GM19025 (cell line): ENCODE data around the gene TRPV2.

Experiments used
- ATAC-seq: cut with Tn5 transposase; IDR thresholded peaks from one replicate; pipeline ENCODE4 v1.9.1; 2021; ENCODE audit warnings: mild to moderate bottlenecking, low read depth, moderate library complexity; ENCODE audit not compliant: unreplicated experiment

The TRPV2 gene

GRCh38 chr17:16473044-16474011, 58.0 kb downstream of the TRPV2 start:
- no peak for ATAC-seq

DNA sequence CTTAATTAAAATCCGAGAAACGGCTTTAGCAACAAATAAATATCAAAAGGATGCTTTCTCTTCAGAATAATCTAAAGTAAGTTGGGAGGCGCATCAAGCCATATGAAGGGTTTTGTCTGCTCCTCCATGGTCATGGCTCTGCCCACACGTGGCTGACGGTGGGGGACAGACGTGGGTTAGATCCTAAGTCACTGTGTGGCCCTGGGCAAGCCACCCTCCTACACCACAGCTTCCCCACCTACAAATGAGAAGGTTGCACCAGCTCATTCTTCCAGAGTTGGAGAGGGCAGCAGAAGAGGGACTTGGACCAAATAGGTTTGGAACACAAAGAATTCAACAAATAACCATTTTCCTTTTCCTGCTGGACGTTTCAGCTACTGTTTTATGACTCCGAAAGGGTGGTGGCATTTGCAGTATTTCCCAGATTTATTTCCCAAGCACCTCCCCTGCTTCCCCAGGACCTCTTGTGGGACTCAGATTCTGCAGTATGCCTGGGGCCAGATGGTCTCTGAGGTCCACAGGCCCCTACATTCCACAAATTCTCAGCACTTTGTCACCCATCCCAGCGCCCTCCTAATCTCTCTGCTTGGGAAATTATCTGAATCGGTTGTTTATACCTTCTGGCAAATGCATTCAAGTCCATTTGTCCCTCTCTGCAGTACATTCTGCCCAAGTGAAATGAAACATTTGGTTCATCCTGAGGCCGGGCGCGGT, 58.8 kb downstream of the TRPV2 start:
- ATAC-seq: no peak

DNA sequence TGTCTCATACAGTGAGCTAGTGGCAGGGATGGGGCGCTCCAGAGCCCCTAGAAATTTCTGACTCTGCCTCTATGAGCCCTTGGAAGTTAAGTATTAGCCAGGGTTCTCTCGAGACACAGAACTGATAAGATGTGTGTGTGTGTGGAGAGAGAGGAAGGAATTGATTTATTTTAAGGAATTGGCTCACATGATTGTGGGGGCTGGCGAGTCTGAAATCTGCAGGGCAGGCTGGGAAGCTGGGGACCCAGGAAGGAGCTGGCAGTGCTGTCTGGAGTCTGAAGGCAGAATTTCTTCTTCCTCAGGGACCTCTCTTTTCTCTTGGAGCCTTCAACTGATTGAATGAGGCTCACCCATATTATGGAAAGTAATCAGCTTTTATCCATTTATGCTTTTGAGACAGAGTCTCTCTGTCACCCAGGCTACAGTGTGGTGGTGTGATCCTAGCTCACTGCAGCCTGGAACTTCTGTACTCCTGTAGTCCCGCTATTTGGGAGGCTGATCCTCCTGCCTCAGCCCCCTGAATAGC, 59.9 kb downstream of the TRPV2 start:
- no peak for ATAC-seq

DNA sequence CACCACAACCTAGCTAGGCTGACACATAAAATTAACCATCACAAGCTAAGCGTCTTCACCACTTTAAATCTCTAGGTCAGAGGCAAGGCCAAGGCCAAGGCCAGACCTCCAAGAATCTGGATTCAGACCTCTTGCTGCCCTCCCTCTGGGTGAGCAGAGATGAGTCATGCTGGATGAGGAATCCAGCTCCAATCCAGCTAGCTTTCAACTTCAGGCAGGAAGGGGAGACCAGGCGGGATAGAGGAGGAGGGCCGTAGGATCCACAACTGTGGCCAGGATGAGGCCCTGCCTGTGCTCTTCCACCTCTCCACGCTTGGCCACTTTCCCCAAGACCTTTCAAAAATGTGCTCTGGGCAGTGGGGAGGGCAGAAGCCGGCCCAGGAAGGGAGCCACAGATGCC, 61.9 kb downstream of the TRPV2 start:
- no peak for ATAC-seq

- ATAC-seq: no peak
Measured at GRCh38 chr17:16477666-16478065, 62.3 kb downstream of the TRPV2 start.

DNA sequence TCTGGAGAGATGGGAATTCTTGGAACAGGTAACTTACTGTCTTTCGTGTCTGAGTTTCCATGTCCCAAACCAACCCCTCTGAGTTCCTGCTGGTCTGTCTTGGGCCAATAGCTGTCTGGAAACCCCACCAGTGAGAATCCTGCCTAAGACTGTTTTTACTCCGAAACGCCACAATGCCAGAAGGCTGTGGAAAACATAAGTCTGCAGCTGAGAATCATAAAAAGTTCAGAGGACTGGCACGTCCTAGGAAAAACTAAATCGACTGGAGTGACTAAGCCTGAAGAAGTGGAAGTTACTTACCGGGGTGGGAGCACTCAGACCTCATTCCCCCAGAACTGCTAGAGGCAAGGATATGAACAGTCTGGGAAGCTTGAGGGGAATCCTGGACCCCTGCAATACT, 63.3 kb downstream of the TRPV2 start:
- ATAC-seq: no peak

- ATAC-seq: no peak
Measured at GRCh38 chr17:16479264-16479663, 63.9 kb downstream of the TRPV2 start.

DNA sequence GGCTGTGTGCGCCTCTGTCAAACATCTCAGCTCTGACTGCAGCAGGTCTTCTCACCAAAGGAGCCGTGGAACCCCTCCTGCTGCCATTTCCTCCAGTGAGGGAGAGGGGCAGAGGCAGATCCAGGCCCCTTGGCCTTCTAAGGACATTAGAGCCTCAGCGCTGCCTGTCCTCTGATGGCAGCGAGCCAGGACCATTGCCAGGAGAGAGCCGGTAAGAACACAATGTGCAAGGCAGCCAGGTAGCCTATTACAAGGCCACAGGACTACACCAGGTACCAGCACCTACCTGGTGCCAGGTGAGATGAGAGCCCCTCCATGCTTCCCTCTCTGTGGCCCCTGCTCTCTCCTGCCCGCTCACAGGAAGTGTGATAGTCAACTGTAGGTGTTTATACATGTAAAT, 65.6 kb downstream of the TRPV2 start:
- ATAC-seq: no peak

GRCh38 chr17:16482253-16482652, 66.9 kb downstream of the TRPV2 start:
- ATAC-seq: no peak

GRCh38 chr17:16483021-16483645, 67.8 kb downstream of the TRPV2 start:
- ATAC-seq: no peak

DNA sequence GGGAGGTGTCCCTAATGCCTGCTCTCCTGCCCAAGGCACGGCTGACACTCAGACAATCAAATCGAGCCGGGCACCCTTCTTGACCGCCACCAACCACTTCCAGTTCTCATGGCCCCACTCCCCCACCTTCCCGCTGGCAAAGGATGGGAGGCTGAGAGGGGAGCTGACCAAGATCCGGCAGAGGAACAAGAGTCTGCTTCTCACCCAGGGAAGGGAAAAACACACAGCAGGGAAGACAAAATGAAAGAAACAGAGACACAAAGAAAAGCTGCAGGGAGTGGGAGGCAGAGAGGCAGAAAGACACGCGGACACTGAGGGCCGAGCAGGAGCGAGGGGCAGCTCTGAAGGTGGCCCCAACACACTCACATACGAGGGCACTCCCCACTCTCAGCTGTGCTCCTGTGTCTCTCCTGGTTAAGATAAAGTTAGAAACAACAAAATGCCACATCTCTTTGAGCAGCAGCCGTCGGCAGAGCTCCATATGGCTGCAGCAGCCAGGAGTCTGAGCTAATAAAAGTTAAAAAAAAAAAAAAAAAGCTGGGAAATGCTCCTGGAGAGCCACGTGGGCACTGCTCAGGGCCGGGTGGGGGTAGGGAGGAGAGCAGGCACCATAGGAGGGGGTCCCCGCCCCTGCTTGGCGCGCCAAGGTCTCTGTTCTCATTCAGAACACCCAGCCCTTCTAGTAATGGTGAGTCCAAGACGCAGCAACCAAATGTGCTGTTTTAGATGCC, 69.2 kb downstream of the TRPV2 start:
- ATAC-seq: no peak
